Gastrocnemius medialis (tissue), 4 donors: ENCODE results near the gene EED. TPM values are rescaled to one million over a fixed set of nuclear protein-coding genes. Genes with fewer than 3 reads are reported as not detected.
"Not testable (repeated sequence)": the region's sequence is repeated elsewhere in the genome, so short reads cannot be mapped to it uniquely, and the experiment has no call there.

Experiments used
- ATAC-seq, 2 donors: fragments of 150-250 bp; one replicate each; pipeline ENCODE4 v1.9.1; 2016
- DNase-seq, 2 donors: peaks; one replicate each; pipeline ENCODE4 v3.0.0-alpha.2; 2019
- H3K27ac ChIP-seq, 4 donors: fragments of 200-600 bp; sonication (generic); 1 replicate in 1 of 4; 2 replicates in 3 of 4; pipeline ENCODE4 v1.5.1; 2016 to 2018; ENCODE audit warnings: mild to moderate bottlenecking in 2 of 4, moderate library complexity in 1 of 4
- H3K27me3 ChIP-seq, 3 donors: fragments of 200-600 bp; sonication (generic) in 2 of 3; 1 replicate in 1 of 3; 2 replicates in 2 of 3; pipeline versions ENCODE4 v1.5.1 to v1.6.0; 2016 to 2019; ENCODE audit warnings: mild to moderate bottlenecking in 1 of 3, moderate library complexity in 1 of 3
- H3K36me3 ChIP-seq, 2 donors: fragments of 200-600 bp; sonication (generic) in 1 of 2; one replicate each; pipeline ENCODE4 v1.5.1; 2017 to 2018
- H3K4me1 ChIP-seq, 2 donors: fragments of 200-600 bp; sonication (generic) in 1 of 2; one replicate each; pipeline ENCODE4 v1.5.1; 2016 to 2017; ENCODE audit warnings: mild to moderate bottlenecking in 2 of 2
- H3K4me3 ChIP-seq, 4 donors: fragments of 200-600 bp; sonication (generic) in 3 of 4; 1 replicate in 1 of 4; 2 replicates in 3 of 4; pipeline ENCODE4 v1.5.1; 2016 to 2019; ENCODE audit warnings: mild to moderate bottlenecking in 2 of 4
- H3K9me3 ChIP-seq, 3 donors: fragments of 200-600 bp; sonication (generic) in 2 of 3; 1 replicate in 1 of 3; 2 replicates in 2 of 3; pipeline ENCODE4 v1.5.1; 2016 to 2019
- CTCF ChIP-seq, 5 experiments: fragments of 450-650 bp in 3 of 5; fragments of 200-600 bp in 2 of 5; sonication (generic) in 2 of 5; IDR thresholded peaks in 4 of 5; conservative IDR thresholded peaks in 1 of 5; 1 replicate in 4 of 5; 2 replicates in 1 of 5; pipeline ENCODE4 v1.5.1; 2016 to 2019; ENCODE audit warnings: antibody characterized with exemption in 5 of 5, mild to moderate bottlenecking in 3 of 5, moderate library complexity in 3 of 5
- POLR2A ChIP-seq, 2 donors: fragments of 450-650 bp; IDR thresholded peaks; one replicate each; pipeline ENCODE4 v1.6.1; 2017; ENCODE audit warnings: antibody characterized with exemption in 2 of 2, mild to moderate bottlenecking in 2 of 2, moderate library complexity in 2 of 2
- in situ Hi-C, 4 donors: fragments of 200-750 bp; cut with MboI; loops; one replicate each; pipeline versions ENCODE4 v1.15.0 to v1.8.0; 2017; ENCODE audit warnings: low sequenced_read_pairs in 4 of 4
- intact Hi-C: fragments of 100-400 bp; cut with DNase I; formaldehyde crosslinking; loops from one replicate; pipeline ENCODE4 v1.15.1; 2023; ENCODE audit warnings: low total_unique reads
- total RNA-seq, 4 donors: library from RNA; depleted of rRNA; stranded (reverse); fragments of >200 nt; gene quantifications; one replicate each; pipeline versions ENCODE4 v1.1.0 to v1.2.3, GENCODE V29; 2016

The EED gene
- total RNA-seq, 4 donors from 2014 or later = 5.2 to 12.1 (median 8.5) TPM

- Histone ChIP-seq H3K4me1 (peaks cover 5 to 10% of the 10 kb centered on the region in 2 donors), H3K36me3 (no peaks in the 10 kb centered on the region), H3K27ac (no peak overlapping the region), H3K9me3 (no peaks in the 10 kb centered on the region), H3K27me3 (no peaks in the 10 kb centered on the region), H3K4me3 (no peak overlapping the region)
- DNase-seq = no peak
- ATAC-seq = no peak
- no peak for TF ChIP-seq POLR2A (IDR thresholded peaks at IDR 0.05)
- no peak for TF ChIP-seq CTCF (IDR thresholded peaks at IDR 0.05 in 4 of 5, conservative IDR thresholded peaks at IDR 0.05 in 1 of 5)
- intact Hi-C loops (no loop called here), in situ Hi-C loops (loop anchor here in 2 of 4 donors (10.0 kb wide), 2 partner anchors 286 to 356 kb away; no protein-coding TSS in a partner anchor)
Observed at GRCh38 chr11:86220653-86221052, 23.9 kb upstream of the EED start.

- Histone ChIP-seq H3K27me3 (no peaks in the 10 kb centered on the region), H3K36me3 (no peaks in the 10 kb centered on the region), H3K9me3 (no peaks in the 10 kb centered on the region), H3K4me1 (peaks cover 5 to 10% of the 10 kb centered on the region in 2 donors), H3K27ac (no peak overlapping the region), H3K4me3 (no peak overlapping the region)
- DNase-seq = no peak
- intact Hi-C loops = no loop called here
- ATAC-seq = no peak
- TF ChIP-seq POLR2A (IDR thresholded peaks at IDR 0.05) (no peak), CTCF (IDR thresholded peaks at IDR 0.05 in 4 of 5, conservative IDR thresholded peaks at IDR 0.05 in 1 of 5) (no peak)
- in situ Hi-C loops = loop anchor here in 2 of 4 donors (10.0 kb wide), 2 partner anchors 287 to 357 kb away; no protein-coding TSS in a partner anchor
Observed at GRCh38 chr11:86222081-86222480, 22.5 kb upstream of the EED start.

GRCh38 chr11:86224575-86224974 lies 20.0 kb upstream of the EED start:
- H3K36me3 ChIP-seq, H3K27me3 ChIP-seq, H3K4me3 ChIP-seq, H3K4me1 ChIP-seq, ATAC-seq, DNase-seq, H3K27ac ChIP-seq, H3K9me3 ChIP-seq, intact Hi-C loops: not testable (repeated sequence)
- in situ Hi-C loops = loop anchor here in 2 of 4 donors (10.0 kb wide), 2 partner anchors 290 to 360 kb away; no protein-coding TSS in a partner anchor

- H3K27me3 ChIP-seq, H3K36me3 ChIP-seq, ATAC-seq, H3K4me3 ChIP-seq, intact Hi-C loops, DNase-seq, H3K4me1 ChIP-seq, H3K9me3 ChIP-seq, H3K27ac ChIP-seq: not testable (repeated sequence)
- in situ Hi-C loops = loop anchor here in 2 of 4 donors (10.0 to 25.0 kb wide), 3 partner anchors 291 to 613 kb away; no protein-coding TSS in a partner anchor
Observed at GRCh38 chr11:86225344-86225743, 19.2 kb upstream of the EED start.

- ATAC-seq = no peak
Observed at GRCh38 chr11:86228269-86229038, 16.1 kb upstream of the EED start.

GRCh38 chr11:86229039-86229330 lies 15.6 kb upstream of the EED start:
- ATAC-seq, DNase-seq, H3K4me1 ChIP-seq, H3K27me3 ChIP-seq, H3K9me3 ChIP-seq, H3K27ac ChIP-seq, H3K36me3 ChIP-seq, intact Hi-C loops, H3K4me3 ChIP-seq: not testable (repeated sequence)
- in situ Hi-C loops = loop anchor here in 2 of 4 donors (10.0 to 25.0 kb wide), 3 partner anchors 294 to 617 kb away; no protein-coding TSS in a partner anchor

More at GRCh38 chr11:86228269-86229038, 16.1 kb upstream of the EED start:
- Histone ChIP-seq H3K4me1 (no peaks in the 10 kb centered on the region), H3K27ac (no peak overlapping the region), H3K4me3 (no peak overlapping the region), H3K36me3 (no peaks in the 10 kb centered on the region), H3K9me3 (no peaks in the 10 kb centered on the region), H3K27me3 (no peaks in the 10 kb centered on the region)
- intact Hi-C loops (no loop called here), in situ Hi-C loops (loop anchor here in 2 of 4 donors (10.0 to 25.0 kb wide), 3 partner anchors 294 to 616 kb away; no protein-coding TSS in a partner anchor)
- DNase-seq = no peak
- TF ChIP-seq POLR2A (IDR thresholded peaks at IDR 0.05) (no peak), CTCF (IDR thresholded peaks at IDR 0.05 in 4 of 5, conservative IDR thresholded peaks at IDR 0.05 in 1 of 5) (no peak)
